HL-60/S4 treated with retinoic acid at 250 ng/mL for 4 days and 3 days (cell line): Measurements from ENCODE around the gene MTFMT.
"Not testable (repeated sequence)": the region's sequence is repeated elsewhere in the genome, so short reads cannot be mapped to it uniquely, and the experiment has no call there.

Experiments
- in situ Hi-C: fragments of 300-500 bp; cut with MboI; formaldehyde crosslinking; loops from 2 replicates; pipeline ENCODE4 v1.7.0; 2022; ENCODE audit warnings: low sequenced_read_pairs

The MTFMT gene

GRCh38 chr15:65028921-65029735 lies at the start of gene MTFMT:
MTFMT (minus strand) TSS chr15:65029639; CDS start chr15:65029613, 26 bp downstream.
- in situ Hi-C loops, result no loop called here

GRCh38 chr15:65077981-65078352 lies 48.5 kb upstream of the MTFMT start:
- in situ Hi-C loops, result no loop called here

GRCh38 chr15:65077291-65077980 lies 48.0 kb upstream of the MTFMT start:
- in situ Hi-C loops, result no loop called here

GRCh38 chr15:65076486-65077290 lies 47.2 kb upstream of the MTFMT start, which contains the start of gene KBTBD13:
KBTBD13 (plus strand) TSS chr15:65076746; CDS start chr15:65076816, 70 bp downstream.
- in situ Hi-C loops, result no loop called here

- in situ Hi-C loops, result not testable (repeated sequence)
These were observed 46.4 kb upstream of the MTFMT start for GRCh38 chr15:65075607-65076395.

- in situ Hi-C loops, result not testable (repeated sequence)
These were observed 45.5 kb upstream of the MTFMT start for GRCh38 chr15:65074946-65075345.

- in situ Hi-C loops, result no loop called here
These were observed 43.2 kb upstream of the MTFMT start for GRCh38 chr15:65072617-65073016.

GRCh38 chr15:65072027-65072426 lies 42.6 kb upstream of the MTFMT start:
- in situ Hi-C loops, result no loop called here

GRCh38 chr15:65071381-65071811 lies 42.0 kb upstream of the MTFMT start:
- in situ Hi-C loops, result no loop called here

- in situ Hi-C loops, result no loop called here
These were observed 40.5 kb upstream of the MTFMT start for GRCh38 chr15:65069779-65070546.

GRCh38 chr15:65069179-65069578 lies 39.7 kb upstream of the MTFMT start:
- in situ Hi-C loops, result no loop called here

GRCh38 chr15:65068403-65068788 lies 39.0 kb upstream of the MTFMT start:
- in situ Hi-C loops, result no loop called here

GRCh38 chr15:65067645-65068402 lies 38.4 kb upstream of the MTFMT start, which contains the start of gene RASL12:
RASL12 (minus strand) TSS chr15:65067991; CDS start chr15:65067835, 156 bp downstream.
- in situ Hi-C loops, result no loop called here

GRCh38 chr15:65067317-65067644 lies 37.8 kb upstream of the MTFMT start:
- in situ Hi-C loops, result no loop called here

- in situ Hi-C loops, result no loop called here
These were observed 37.3 kb upstream of the MTFMT start for GRCh38 chr15:65066635-65067316.

GRCh38 chr15:65066001-65066634 lies 36.7 kb upstream of the MTFMT start:
- in situ Hi-C loops, result no loop called here

- in situ Hi-C loops, result no loop called here
These were observed 33.3 kb upstream of the MTFMT start for GRCh38 chr15:65062726-65063125.

GRCh38 chr15:65062061-65062460 lies 32.6 kb upstream of the MTFMT start:
- in situ Hi-C loops, result no loop called here
